ENCODE data around the gene CCS.

The CCS gene

DNA sequence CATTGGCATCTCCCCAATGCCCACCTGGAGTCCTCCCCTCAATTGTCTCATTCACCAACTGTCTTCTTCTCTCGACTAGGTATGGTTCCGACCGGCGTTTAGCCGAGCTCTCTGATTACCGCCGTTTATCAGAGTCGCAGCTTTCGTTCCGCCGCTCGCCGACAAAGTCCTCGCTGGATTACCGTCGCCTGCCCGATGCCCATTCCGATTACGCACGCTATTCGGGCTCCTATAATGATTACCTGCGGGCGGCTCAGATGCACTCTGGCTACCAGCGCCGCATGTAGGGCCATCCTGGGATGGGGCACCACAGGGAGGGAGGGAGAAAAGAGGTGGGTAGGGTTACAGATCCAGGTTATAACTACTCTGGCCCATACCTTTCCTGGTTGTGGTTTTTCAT is 33.4 kb downstream of the CCS start:
- in situ Hi-C loops (cut with HindIII; ENCODE audit: low sequenced_read_pairs), result no loop called here
- no peak overlapping the region for H3K4me3 ChIP-seq (ENCODE audit: low read depth, low read length)
- TF ChIP-seq, protein P1, sequence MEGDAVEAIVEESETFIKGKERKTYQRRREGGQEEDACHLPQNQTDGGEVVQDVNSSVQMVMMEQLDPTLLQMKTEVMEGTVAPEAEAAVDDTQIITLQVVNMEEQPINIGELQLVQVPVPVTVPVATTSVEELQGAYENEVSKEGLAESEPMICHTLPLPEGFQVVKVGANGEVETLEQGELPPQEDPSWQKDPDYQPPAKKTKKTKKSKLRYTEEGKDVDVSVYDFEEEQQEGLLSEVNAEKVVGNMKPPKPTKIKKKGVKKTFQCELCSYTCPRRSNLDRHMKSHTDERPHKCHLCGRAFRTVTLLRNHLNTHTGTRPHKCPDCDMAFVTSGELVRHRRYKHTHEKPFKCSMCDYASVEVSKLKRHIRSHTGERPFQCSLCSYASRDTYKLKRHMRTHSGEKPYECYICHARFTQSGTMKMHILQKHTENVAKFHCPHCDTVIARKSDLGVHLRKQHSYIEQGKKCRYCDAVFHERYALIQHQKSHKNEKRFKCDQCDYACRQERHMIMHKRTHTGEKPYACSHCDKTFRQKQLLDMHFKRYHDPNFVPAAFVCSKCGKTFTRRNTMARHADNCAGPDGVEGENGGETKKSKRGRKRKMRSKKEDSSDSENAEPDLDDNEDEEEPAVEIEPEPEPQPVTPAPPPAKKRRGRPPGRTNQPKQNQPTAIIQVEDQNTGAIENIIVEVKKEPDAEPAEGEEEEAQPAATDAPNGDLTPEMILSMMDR (IDR thresholded peaks at IDR 0.05; ENCODE audit: low read depth, low read length), result no peak
- DNase-seq (ENCODE audit: low read depth, low spot score), result no peak

DNA sequence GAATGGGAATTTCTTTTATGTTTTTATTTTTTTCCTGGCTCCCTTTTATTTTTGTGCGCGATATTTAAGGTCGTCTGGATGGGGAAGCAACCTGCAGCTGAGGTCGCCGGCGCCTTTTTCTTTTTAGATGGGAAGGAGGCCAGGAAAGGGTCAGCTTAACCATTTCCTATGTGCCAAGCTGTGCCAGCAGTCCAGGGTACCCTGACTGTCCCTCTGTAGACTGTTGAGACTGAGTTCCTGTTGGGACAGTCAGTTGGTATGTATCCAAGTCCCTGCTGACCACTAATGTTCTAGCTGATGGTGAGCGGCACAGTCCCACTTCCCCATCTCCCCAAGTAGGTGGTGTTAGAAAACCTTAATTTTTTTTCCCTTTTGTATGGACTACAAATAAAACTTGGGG is 33.9 kb downstream of the CCS start:
- TF ChIP-seq, protein P1 (IDR thresholded peaks at IDR 0.05; ENCODE audit: low read depth, low read length), result no peak
- no peak overlapping the region for H3K4me3 ChIP-seq (ENCODE audit: low read depth, low read length)
- no peak for DNase-seq (ENCODE audit: low read depth, low spot score)
- in situ Hi-C loops (cut with HindIII; ENCODE audit: low sequenced_read_pairs), result no loop called here

DNA sequence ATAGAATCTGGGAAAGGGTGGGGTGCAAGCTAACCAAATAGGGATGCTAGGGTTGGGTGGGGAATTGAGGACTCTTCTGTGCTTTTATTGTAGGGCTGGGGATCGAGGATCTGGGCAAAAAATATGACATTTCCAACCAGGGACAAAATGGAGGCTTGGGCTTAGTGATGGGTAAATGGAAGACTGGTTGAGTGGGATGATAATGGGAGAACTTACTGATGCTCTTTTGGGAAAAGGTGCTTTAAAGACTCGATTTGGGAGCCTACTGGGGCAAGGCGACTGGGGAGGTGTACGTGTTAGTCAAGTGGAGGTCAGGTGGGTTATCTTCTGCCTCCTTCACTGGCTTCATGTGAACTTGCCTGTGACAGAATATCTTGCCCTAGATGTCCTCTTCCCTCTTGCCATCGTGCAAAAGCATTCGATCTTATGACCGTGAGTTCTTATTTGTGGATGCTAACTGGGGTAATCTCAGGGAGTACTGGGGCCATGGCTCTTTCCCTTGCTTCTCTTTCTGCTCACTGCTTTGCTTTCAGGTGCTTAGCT is 35.1 kb downstream of the CCS start:
- TF ChIP-seq, protein P1 (IDR thresholded peaks at IDR 0.05; ENCODE audit: low read depth, low read length), result no peak
- in situ Hi-C loops (cut with HindIII; ENCODE audit: low sequenced_read_pairs), result no loop called here
- no peak for DNase-seq (ENCODE audit: low read depth, low spot score)
- H3K4me3 ChIP-seq (ENCODE audit: low read depth, low read length), result no peak overlapping the region

DNA sequence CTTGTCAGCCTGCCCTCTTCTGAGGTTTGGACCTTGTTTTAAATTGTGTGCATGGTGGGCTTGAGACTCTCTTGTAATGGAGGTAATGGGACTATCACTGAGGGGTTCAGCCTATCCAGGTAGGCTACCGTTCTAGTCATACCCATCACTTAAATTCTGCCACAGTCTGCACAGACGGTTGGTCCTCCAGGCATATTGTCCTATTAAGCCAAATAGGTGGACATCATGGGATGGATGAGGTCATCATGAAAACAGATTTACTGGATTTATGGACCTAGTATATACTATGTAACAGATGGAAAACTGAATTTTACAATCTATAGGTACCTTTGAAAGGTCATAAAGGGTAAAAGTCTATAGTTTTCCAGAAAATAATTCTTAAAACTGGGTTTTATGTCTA is 36.4 kb downstream of the CCS start:
- in situ Hi-C loops (cut with HindIII; ENCODE audit: low sequenced_read_pairs), result no loop called here
- TF ChIP-seq, protein P1 (IDR thresholded peaks at IDR 0.05; ENCODE audit: low read depth, low read length), result no peak
- no peak for DNase-seq (ENCODE audit: low read depth, low spot score)

DNA sequence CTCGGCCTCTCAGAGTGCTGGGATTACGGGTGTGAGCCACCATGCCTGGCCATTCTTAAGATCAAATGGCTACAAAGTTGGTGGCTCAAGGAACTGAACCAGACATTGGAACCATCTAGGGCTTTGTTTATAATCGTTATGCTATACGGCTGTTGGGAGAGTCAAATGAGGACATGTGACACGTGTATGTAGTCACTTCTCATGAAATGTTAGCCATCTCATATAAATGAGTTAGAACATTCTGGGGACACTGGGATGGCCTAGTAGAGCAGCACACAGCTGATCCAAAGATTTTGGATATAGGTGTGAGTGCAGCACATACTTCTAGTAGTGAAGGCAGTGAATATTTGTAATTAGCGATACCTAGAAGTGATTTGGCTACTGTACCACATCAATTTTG is 38.9 kb downstream of the CCS start:
- in situ Hi-C loops (cut with HindIII; ENCODE audit: low sequenced_read_pairs), result no loop called here
- TF ChIP-seq, protein P1 (IDR thresholded peaks at IDR 0.05; ENCODE audit: low read depth, low read length), result no peak

More for the DNA sequence above, 36.4 kb downstream of the CCS start:
- H3K4me3 ChIP-seq (ENCODE audit: low read depth, low read length), result no peak overlapping the region

DNA sequence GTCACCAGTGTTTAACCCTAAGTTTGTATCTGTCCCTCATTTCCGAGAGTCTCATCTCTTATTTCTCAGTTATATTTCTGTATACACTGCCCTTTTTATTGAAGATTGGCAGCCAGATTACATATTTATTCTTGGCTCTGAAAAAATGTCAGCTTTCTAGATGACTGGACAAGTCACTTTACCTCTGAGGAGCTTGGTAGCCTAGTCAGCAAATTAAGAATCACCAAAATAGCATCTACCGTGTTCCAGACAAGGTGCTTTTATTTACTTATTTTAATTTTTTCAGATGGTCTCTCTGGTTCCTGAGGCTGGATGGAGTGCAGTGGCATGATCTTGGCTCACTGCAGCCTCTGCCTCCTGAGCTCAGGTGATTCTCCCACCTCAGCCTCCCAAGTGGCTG is 40.0 kb downstream of the CCS start:
- no peak overlapping the region for H3K4me3 ChIP-seq (ENCODE audit: low read depth, low read length)
- in situ Hi-C loops (cut with HindIII; ENCODE audit: low sequenced_read_pairs), result no loop called here
- no peak for DNase-seq (ENCODE audit: low read depth, low spot score)
- TF ChIP-seq, protein P1 (IDR thresholded peaks at IDR 0.05; ENCODE audit: low read depth, low read length), result no peak

More for the DNA sequence above, 38.9 kb downstream of the CCS start:
- no peak overlapping the region for H3K4me3 ChIP-seq (ENCODE audit: low read depth, low read length)
- DNase-seq (ENCODE audit: low read depth, low spot score), result no peak

DNA sequence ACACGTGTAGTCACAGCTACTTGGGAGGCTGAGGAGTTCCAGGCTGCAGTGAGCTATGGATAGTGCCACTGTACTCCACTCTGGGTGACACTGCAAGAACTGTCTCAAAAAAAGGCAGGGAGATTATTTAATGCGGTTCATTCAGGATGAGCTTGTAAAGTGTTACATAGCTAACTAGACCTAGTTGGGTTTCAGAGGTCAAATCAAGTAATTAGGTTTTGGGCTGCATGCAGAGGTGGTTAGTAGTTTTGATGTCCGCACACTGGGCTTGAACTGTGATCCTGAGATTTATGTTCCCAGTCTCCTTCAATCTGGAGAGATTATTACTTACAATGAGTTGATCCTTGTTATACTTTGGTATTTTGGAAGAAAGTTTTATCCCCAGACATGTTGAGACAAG is 43.4 kb downstream of the CCS start:
- in situ Hi-C loops (cut with HindIII; ENCODE audit: low sequenced_read_pairs), result no loop called here
- DNase-seq (ENCODE audit: low read depth, low spot score), result no peak
- no peak overlapping the region for H3K4me3 ChIP-seq (ENCODE audit: low read depth, low read length)
- TF ChIP-seq, protein P1 (IDR thresholded peaks at IDR 0.05; ENCODE audit: low read depth, low read length), result no peak

All from astrocyte of the spinal cord (primary cell).